Astrocyte (in vitro differentiated cells and primary cell): ENCODE data around the gene SYTL1. TPM values are rescaled to one million over a fixed set of nuclear protein-coding genes. Genes with fewer than 3 reads are reported as not detected.

Source experiments
- DNase-seq: peaks from one replicate; pipeline ENCODE4 v3.0.0-alpha.2; 2010; ENCODE audit warnings: low read depth
- FAIRE-seq: peaks from 2 replicates; lab custom pipeline; 2011; peaks lifted over from hg19 to GRCh38; lab: Jason Lieb, UNC
- H2AFZ ChIP-seq: 2 replicates; pipeline ENCODE4 v1.6.0; 2012; ENCODE audit warnings: low read depth, low read length, inconsistent platforms
- H3K27ac ChIP-seq: 2 replicates; pipeline ENCODE4 v1.5.1; 2011; ENCODE audit warnings: low read depth, low read length, inconsistent platforms
- H3K27me3 ChIP-seq: 2 replicates; pipeline ENCODE4 v1.6.0; 2011; ENCODE audit warnings: low read length, inconsistent platforms; ENCODE audit not compliant: insufficient read depth
- H3K36me3 ChIP-seq: 2 replicates; pipeline ENCODE4 v1.5.1; 2011; ENCODE audit warnings: low read length, inconsistent platforms; ENCODE audit not compliant: insufficient read depth
- H3K4me1 ChIP-seq: 2 replicates; pipeline ENCODE4 v1.5.1; 2011; ENCODE audit warnings: low read length, inconsistent platforms; ENCODE audit not compliant: insufficient read depth
- H3K4me2 ChIP-seq: 2 replicates; pipeline ENCODE4 v1.6.0; 2012; ENCODE audit warnings: low read length, inconsistent platforms
- H3K4me3 ChIP-seq: 2 replicates; pipeline ENCODE4 v1.5.1; 2011; ENCODE audit warnings: low read depth, mild to moderate bottlenecking, low read length, inconsistent platforms; ENCODE audit not compliant: insufficient read depth
- H3K79me2 ChIP-seq: 2 replicates; pipeline ENCODE4 v1.6.0; 2012; ENCODE audit warnings: mild to moderate bottlenecking, low read length, inconsistent platforms; ENCODE audit not compliant: insufficient read depth
- H3K9ac ChIP-seq: 2 replicates; pipeline ENCODE4 v1.6.0; 2012; ENCODE audit warnings: mild to moderate bottlenecking, low read length, inconsistent platforms
- H3K9me3 ChIP-seq: 2 replicates; pipeline ENCODE4 v1.5.1; 2012; ENCODE audit warnings: low read depth, mild to moderate bottlenecking, low read length, inconsistent platforms; ENCODE audit not compliant: insufficient read depth
- H4K20me1 ChIP-seq: 2 replicates; pipeline ENCODE4 v1.6.0; 2012; ENCODE audit warnings: low read length, inconsistent platforms; ENCODE audit not compliant: insufficient read depth
- H3K27ac Mint-ChIP-seq: one replicate; pipeline ENCODE4 v1.8.0; 2021; ENCODE audit warnings: mild to moderate bottlenecking, mixed read lengths; ENCODE audit not compliant: unreplicated experiment
- H3K27me3 Mint-ChIP-seq: one replicate; pipeline ENCODE4 v1.8.0; 2021; ENCODE audit warnings: low read depth, mixed read lengths; ENCODE audit not compliant: unreplicated experiment
- H3K36me3 Mint-ChIP-seq: one replicate; pipeline ENCODE4 v1.8.0; 2021; ENCODE audit warnings: low read depth, mixed read lengths; ENCODE audit not compliant: unreplicated experiment
- H3K4me1 Mint-ChIP-seq: one replicate; pipeline ENCODE4 v1.8.0; 2021; ENCODE audit warnings: low read depth, mixed read lengths; ENCODE audit not compliant: unreplicated experiment
- H3K4me3 Mint-ChIP-seq: one replicate; pipeline ENCODE4 v1.8.0; 2021; ENCODE audit warnings: mild to moderate bottlenecking, moderate library complexity, mixed read lengths; ENCODE audit not compliant: unreplicated experiment
- H3K9me3 Mint-ChIP-seq: one replicate; pipeline ENCODE4 v1.8.0; 2021; ENCODE audit warnings: mild to moderate bottlenecking, mixed read lengths; ENCODE audit not compliant: unreplicated experiment
- EZH2 ChIP-seq: IDR thresholded peaks from 2 replicates; pipeline ENCODE4 v1.6.1; 2012; ENCODE audit warnings: mild to moderate bottlenecking, low read length, inconsistent platforms; ENCODE audit not compliant: insufficient read depth
- total RNA-seq: library from RNA; stranded (reverse); gene quantifications from 2 replicates; pipeline ENCODE4 v1.2.1, GENCODE V29; 2021
- TF ChIP-seq, protein P1 (sequence below): IDR thresholded peaks from 2 replicates; pipeline ENCODE4 v1.5.1; 2011; ENCODE audit warnings: low read depth, mild to moderate bottlenecking, inconsistent platforms, low read length, moderate library complexity; ENCODE audit not compliant: insufficient read depth

SYTL1 gene
- total RNA-seq, 1 donor from 2014 or later, result 10.7 TPM

DNA sequence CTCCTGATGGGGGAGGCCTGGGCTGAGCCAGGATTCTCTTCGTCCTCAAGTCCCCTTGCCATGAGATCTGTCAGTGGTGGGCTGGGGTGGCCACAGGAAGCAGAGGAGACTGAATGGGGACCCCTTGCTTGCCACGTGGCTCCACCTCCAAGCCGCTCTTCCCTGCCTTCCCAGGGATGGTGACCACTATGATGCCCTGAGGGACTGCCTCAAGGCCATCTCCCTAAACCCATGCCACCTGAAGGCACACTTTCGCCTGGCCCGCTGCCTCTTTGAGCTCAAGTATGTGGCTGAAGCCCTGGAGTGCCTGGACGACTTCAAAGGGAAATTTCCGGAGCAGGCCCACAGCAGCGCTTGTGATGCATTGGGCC lies 40.8 kb upstream of the SYTL1 start:
- H3K9me3 Mint-ChIP-seq, result no peaks in the 10 kb centered on the region
- H3K27ac Mint-ChIP-seq, result peak overlapping the region; percentile 97
- Histone ChIP-seq H3K36me3 (no peaks in the 10 kb centered on the region), H4K20me1 (no peaks in the 10 kb centered on the region), H3K27me3 (no peaks in the 10 kb centered on the region), H2AFZ (peak overlapping the region; percentile 72), H3K9me3 (no peaks in the 10 kb centered on the region), H3K4me2 (peak overlapping the region; percentile 79), H3K27ac (peak overlapping the region; percentile 94), H3K9ac (peak overlapping the region; percentile 75), H3K79me2 (no peaks in the 10 kb centered on the region), H3K4me3 (no peak overlapping the region), H3K4me1 (peaks cover 34% of the 10 kb centered on the region)
- peak overlapping the region; percentile 57 for H3K4me3 Mint-ChIP-seq
- TF ChIP-seq, protein P1, sequence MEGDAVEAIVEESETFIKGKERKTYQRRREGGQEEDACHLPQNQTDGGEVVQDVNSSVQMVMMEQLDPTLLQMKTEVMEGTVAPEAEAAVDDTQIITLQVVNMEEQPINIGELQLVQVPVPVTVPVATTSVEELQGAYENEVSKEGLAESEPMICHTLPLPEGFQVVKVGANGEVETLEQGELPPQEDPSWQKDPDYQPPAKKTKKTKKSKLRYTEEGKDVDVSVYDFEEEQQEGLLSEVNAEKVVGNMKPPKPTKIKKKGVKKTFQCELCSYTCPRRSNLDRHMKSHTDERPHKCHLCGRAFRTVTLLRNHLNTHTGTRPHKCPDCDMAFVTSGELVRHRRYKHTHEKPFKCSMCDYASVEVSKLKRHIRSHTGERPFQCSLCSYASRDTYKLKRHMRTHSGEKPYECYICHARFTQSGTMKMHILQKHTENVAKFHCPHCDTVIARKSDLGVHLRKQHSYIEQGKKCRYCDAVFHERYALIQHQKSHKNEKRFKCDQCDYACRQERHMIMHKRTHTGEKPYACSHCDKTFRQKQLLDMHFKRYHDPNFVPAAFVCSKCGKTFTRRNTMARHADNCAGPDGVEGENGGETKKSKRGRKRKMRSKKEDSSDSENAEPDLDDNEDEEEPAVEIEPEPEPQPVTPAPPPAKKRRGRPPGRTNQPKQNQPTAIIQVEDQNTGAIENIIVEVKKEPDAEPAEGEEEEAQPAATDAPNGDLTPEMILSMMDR, result no peak
- no peak for TF ChIP-seq EZH2
- FAIRE-seq (no peak), DNase-seq (no peak)
- H3K4me1 Mint-ChIP-seq, result peaks cover 42% of the 10 kb centered on the region
- no peaks in the 10 kb centered on the region for H3K27me3 Mint-ChIP-seq
- peaks cover 5% of the 10 kb centered on the region for H3K36me3 Mint-ChIP-seq

DNA sequence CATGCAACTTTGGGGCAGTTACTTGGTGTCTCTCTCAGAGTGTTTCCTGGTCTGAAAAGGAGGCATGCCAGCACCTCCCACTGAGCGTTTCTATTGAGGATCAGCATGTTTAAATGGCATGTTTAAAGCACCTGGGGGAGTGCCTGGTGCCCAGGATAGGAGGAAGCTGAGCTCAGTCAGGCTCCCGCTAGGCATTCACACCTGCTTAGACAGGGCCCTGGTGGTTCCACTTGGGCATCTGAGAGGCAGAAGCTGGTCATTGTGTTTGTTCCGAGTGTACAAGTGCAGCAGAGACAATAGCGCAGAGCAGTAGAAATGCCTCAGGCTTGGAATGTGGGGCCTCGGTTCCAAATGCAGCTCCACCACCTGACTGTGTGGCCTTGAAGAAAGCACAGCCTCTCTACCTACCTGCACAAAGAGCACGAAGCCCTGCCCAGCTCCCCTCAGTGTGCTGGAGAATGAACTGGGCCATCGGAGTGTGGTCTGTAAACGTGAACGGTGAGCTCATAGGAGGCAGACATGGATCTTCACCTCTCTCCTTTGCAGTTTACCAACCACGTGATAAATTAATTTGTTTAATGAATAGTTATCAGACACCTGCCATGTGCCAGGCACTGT lies 40.1 kb upstream of the SYTL1 start:
- Histone ChIP-seq H3K9ac (peak overlapping the region; percentile 75), H3K4me2 (peak overlapping the region; percentile 79), H3K9me3 (no peaks in the 10 kb centered on the region), H3K27me3 (no peaks in the 10 kb centered on the region), H3K4me1 (peaks cover 34% of the 10 kb centered on the region), H3K4me3 (no peak overlapping the region), H2AFZ (no peak overlapping the region), H3K36me3 (no peaks in the 10 kb centered on the region), H3K27ac (no peak overlapping the region), H3K79me2 (no peaks in the 10 kb centered on the region), H4K20me1 (no peaks in the 10 kb centered on the region)
- no peak for FAIRE-seq
- peak overlapping the region; percentile 47 for H3K27ac Mint-ChIP-seq
- peaks cover 42% of the 10 kb centered on the region for H3K4me1 Mint-ChIP-seq
- no peaks in the 10 kb centered on the region for H3K27me3 Mint-ChIP-seq
- no peaks in the 10 kb centered on the region for H3K9me3 Mint-ChIP-seq
- no peak for DNase-seq
- TF ChIP-seq, protein P1, result no peak
- no peak for TF ChIP-seq EZH2
- peaks cover 5% of the 10 kb centered on the region for H3K36me3 Mint-ChIP-seq
- no peak overlapping the region for H3K4me3 Mint-ChIP-seq

DNA sequence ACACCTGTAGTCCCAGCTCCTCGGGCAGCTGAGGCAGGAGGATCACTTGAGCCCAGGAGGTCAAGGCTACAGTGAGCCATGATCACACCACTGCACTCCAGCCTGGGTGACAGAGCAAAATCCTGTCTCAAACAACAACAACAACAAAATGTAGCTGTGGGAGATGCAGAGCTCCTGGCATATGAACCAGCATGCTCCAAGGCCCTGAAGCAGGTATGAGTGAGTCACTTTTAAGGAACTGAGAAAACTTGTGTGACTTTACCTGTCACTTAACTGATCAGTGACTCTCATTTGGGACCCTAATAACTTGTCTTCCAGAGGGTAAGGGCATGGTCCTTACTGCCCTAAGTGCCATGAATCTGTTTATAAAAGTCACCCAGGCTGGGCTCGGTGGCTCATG lies 39.2 kb upstream of the SYTL1 start:
- TF ChIP-seq, protein P1, result no peak
- no peak for TF ChIP-seq EZH2

More for the DNA sequence above, 39.2 kb upstream of the SYTL1 start:
- Histone ChIP-seq H3K4me2 (no peak overlapping the region), H3K4me1 (peaks cover 34% of the 10 kb centered on the region), H3K27ac (no peak overlapping the region), H3K4me3 (no peak overlapping the region), H4K20me1 (no peaks in the 10 kb centered on the region), H3K36me3 (no peaks in the 10 kb centered on the region), H3K79me2 (no peaks in the 10 kb centered on the region), H3K27me3 (no peaks in the 10 kb centered on the region), H3K9me3 (no peaks in the 10 kb centered on the region), H3K9ac (no peak overlapping the region), H2AFZ (no peak overlapping the region)
- FAIRE-seq, result no peak
- Mint-ChIP-seq H3K27me3 (no peaks in the 10 kb centered on the region), H3K4me1 (peaks cover 43% of the 10 kb centered on the region), H3K36me3 (peaks cover 5% of the 10 kb centered on the region), H3K4me3 (no peak overlapping the region), H3K9me3 (no peaks in the 10 kb centered on the region), H3K27ac (no peak overlapping the region)
- DNase-seq, result no peak
